GM19324 (cell line): ENCODE results near the gene SEC63.
"Not testable (repeated sequence)": the region's sequence is repeated elsewhere in the genome, so short reads cannot be mapped to it uniquely, and the experiment has no call there.

Experiments
- ATAC-seq: cut with Tn5 transposase; IDR thresholded peaks from one replicate; pipeline ENCODE4 v1.9.1; 2021; ENCODE audit warnings: mild to moderate bottlenecking, moderate library complexity; ENCODE audit not compliant: unreplicated experiment, low FRiP score

Gene SEC63

DNA sequence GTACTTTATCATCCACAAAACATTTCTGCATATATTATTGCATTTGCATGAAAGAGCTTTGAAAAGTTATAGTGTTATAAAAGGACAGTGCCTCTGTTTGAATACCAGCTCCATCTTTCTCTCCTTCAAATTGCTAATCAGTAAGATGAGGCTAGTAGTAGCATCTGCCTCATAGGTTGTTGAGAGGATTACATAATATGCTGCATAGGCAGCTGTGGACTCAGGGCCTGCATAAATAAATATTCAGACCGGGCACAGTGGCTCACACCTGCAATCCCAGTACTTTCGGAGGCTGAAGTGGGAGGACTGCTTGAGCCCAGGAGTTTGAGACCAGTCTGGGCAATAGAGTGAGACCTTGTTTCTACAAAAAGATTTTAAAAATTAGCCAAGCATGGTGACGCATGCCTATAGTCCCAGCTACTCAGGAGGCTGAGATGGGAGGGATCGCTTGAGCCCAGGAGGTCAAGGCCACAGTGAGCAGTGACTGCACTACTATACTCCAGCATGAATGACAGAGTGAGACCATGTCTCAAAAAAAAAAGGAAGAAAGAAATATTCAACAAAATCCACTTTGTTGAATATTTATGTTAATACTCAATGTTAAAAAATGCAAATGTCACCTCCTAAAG is 18.3 kb upstream of the SEC63 start:
- no peak for ATAC-seq

GRCh38 chr6:107973594-107973993 is 15.6 kb upstream of the SEC63 start:
- ATAC-seq = no peak

- no peak for ATAC-seq
Measured at GRCh38 chr6:107972413-107973096, 14.5 kb upstream of the SEC63 start.

- ATAC-seq = no peak
Measured at GRCh38 chr6:107971181-107971580, 13.2 kb upstream of the SEC63 start.

DNA sequence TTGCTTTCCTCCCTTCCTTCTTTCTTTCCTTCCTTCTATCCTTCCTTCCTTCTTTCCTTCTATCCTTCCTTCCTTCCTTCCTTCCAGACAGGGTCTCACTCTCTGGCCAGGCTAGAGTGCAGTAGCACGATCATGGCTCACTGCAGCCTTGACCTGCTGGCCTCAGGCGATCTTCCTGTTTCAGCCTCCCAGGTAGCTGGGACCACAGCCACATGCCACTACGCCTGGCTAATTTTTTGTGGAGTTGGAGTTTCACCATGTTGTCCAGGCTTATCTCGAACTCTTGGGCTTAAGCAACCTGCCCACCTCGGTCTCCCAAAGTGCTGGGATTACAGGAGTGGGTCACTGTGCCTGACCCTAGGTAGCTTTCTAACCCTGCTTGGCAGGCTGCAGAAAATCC is 12.2 kb upstream of the SEC63 start:
- ATAC-seq = no peak

GRCh38 chr6:107968081-107968480 is 10.1 kb upstream of the SEC63 start:
- ATAC-seq = no peak

DNA sequence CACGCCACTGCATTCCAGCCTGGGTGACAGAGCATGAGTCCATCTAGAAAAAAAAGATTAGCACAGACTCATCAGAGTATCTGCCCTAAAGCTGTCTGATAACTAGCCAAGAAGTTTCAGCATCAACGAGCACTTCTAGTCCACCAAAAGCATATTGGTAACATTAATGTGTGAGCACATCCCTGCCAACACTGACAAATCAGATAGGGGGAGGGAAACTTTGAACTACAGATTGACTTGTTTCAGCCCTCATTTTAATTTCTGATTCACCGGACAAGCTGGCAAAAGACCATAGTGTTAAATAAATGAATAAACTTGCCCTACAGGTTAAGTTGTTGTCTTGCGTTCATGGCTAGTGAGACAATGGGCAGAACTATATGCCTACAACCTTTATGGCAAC is 7.7 kb upstream of the SEC63 start:
- no peak for ATAC-seq

GRCh38 chr6:107962723-107963122 is 4.7 kb upstream of the SEC63 start:
- no peak for ATAC-seq

GRCh38 chr6:107959392-107959791 is 1.4 kb upstream of the SEC63 start:
- ATAC-seq = no peak

- ATAC-seq = not testable (repeated sequence)
Measured at GRCh38 chr6:107958689-107959362, 818 bp upstream of the SEC63 start.

GRCh38 chr6:107957308-107957908 is 600 bp downstream of the SEC63 start:
- ATAC-seq = peak; percentile 36

DNA sequence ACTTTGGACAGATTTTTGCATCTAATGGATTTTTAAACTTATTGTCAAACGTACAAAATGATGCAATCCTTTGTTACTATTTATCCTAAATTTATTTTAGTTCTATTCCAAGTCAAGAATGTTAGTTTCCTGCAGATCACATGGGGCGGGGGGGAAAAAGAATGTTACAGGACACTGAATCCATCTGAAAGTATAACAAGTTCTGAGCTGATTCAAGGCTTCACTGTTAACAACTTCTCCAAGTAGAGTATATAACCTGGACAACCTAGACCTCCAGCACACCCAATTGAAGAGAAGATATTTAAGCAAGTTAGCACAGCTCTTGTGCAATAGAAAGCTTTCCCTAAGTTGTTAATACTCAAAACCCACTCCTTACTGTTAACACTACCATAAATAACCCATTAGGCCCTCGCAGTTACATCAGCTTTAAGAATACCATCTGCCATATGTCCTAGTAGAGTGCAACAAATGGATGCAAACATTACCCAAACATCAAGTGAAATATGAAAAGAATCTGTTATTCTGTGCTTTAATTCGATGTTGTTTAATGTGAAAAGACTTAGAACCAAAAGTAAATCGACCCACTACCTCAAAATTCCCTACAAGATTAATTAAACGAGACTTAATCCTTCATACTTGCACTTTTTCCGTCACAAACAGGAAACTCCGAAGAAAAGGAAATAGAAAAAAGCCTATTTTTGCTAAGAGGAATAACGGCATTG is 1.3 kb downstream of the SEC63 start:
- no peak for ATAC-seq

- no peak for ATAC-seq
Measured at GRCh38 chr6:107956181-107956580, 1.8 kb downstream of the SEC63 start.

- not testable (repeated sequence) for ATAC-seq
Measured at GRCh38 chr6:107953858-107954414, 4.1 kb downstream of the SEC63 start.

DNA sequence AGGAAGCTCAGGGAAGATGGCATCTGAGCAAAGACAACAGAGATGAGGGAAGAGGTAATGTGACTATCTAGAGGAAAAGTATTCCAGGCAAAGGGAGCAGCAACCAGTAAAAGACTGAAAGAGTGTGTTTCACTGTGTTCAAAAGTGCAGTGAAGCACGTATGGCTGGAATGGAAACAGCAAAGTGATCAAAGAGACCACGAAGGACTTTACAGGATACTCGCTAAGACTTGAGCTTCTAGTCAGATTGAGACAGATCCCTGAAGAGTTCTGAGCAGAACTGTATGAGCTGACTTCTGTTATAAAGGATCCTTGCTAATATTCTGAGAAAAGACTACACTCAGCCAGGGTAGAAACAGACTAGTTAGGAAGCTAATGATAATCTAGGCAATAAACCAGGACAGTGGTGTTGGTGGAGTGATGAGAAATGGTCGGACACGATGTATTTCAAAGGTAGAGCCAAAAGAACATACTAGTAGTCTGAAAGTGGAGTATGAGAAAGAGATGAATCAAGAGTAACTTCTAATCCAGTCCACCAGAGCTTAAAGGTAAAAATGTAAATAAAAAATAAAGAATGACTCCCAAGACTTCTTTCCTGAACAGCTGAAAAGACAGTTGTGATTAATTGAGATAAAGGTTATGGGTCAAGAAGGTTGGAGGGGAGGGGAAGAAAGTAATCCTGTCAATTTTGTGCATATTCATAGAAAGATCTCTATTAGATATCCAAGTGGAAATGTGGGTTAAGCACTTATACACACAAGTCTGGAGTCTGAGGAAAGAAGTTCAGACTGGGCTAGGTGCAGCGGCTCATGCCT is 14.2 kb downstream of the SEC63 start:
- no peak for ATAC-seq

- no peak for ATAC-seq
Measured at GRCh38 chr6:107942142-107942541, 15.9 kb downstream of the SEC63 start.

DNA sequence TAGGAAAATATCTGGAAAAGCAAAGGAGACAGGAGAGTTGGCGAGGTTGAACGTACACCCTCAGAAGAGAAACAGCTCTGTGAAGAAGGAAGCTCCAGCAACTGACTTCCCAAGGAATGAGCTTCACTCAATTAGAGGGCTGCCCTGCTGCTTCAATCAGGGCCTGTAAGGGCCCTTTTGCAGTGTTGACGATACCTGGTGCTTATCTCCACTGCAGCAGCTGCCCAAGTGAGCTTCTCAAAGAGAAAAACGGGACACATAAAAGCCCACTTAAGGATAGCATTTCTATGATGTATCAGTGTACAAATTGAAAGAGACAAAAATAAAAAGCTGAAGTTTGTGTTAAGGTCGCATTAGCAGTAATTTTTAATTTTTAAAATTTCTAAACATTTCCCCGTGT is 16.4 kb downstream of the SEC63 start:
- no peak for ATAC-seq

DNA sequence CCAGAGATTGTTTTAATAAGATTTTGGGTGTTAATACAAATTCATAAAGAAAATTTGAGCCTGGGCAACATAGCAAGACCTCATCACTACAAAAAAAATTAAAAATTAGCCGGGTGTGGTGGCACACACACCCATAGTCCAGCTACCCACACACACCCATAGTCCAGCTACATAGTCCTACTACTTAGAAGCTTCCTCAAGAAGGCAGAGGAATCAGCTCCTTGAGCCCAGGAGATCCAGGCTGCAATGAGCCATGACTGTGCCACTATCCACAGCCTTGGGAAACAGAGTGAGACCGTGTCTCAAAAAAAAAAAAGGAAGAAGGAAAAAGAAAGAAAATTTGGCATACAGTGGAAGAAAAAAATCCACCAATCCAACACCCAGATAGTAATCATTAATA is 16.8 kb downstream of the SEC63 start:
- ATAC-seq = no peak

DNA sequence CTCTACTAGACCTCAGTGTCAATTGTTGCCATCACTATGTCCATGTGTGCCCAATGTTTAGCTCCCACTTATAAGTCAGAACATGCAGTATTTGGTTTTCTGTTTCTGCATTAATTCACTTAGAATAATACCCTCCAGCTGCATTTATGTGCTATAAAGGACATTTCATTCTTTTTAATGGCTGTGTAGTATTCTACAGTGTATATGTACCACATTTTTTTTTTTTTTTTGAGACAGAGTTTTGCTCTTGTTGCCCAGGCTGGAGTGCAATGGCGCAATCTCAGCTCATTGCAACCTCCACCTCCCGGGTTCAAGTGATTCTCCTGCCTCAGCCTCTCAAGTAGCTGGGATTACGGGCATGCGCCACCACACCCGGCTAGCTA is 21.1 kb downstream of the SEC63 start:
- ATAC-seq = not testable (repeated sequence)
